DMS53 treated with DMSO at 0.1 percent for 48 hours (cell line): ENCODE data around the gene TRHDE.

ENCODE experiments used
- DNase-seq: peaks from one replicate; lab custom pipeline; 2025; ENCODE audit not compliant: unreplicated experiment; lab: John Stamatoyannopoulos, UW

TRHDE gene

GRCh38 chr12:72307229-72307628 is 35.1 kb downstream of the TRHDE start:
- DNase-seq, result no peak

GRCh38 chr12:72311946-72312345 is 39.8 kb downstream of the TRHDE start:
- no peak for DNase-seq

GRCh38 chr12:72313806-72314205 is 41.6 kb downstream of the TRHDE start:
- no peak for DNase-seq

- no peak for DNase-seq
Observed at GRCh38 chr12:72315858-72316257, 43.7 kb downstream of the TRHDE start.

GRCh38 chr12:72318341-72318740 is 46.2 kb downstream of the TRHDE start:
- no peak for DNase-seq

GRCh38 chr12:72323881-72324280 is 51.7 kb downstream of the TRHDE start:
- no peak for DNase-seq

- DNase-seq, result no peak
Observed at GRCh38 chr12:72330301-72330700, 58.1 kb downstream of the TRHDE start.

GRCh38 chr12:72330784-72331183 is 58.6 kb downstream of the TRHDE start:
- DNase-seq, result no peak

- no peak for DNase-seq
Observed at GRCh38 chr12:72337382-72337781, 65.2 kb downstream of the TRHDE start.

- no peak for DNase-seq
Observed at GRCh38 chr12:72337946-72338345, 65.8 kb downstream of the TRHDE start.

- peak; percentile 68 for DNase-seq
Observed at GRCh38 chr12:72338437-72338836, 66.3 kb downstream of the TRHDE start.

GRCh38 chr12:72346363-72346944 is 74.3 kb downstream of the TRHDE start:
- DNase-seq, result peak; percentile 86

GRCh38 chr12:72349491-72349890 is 77.3 kb downstream of the TRHDE start:
- DNase-seq, result no peak

GRCh38 chr12:72359416-72359815 is 87.2 kb downstream of the TRHDE start:
- no peak for DNase-seq

GRCh38 chr12:72365151-72365550 is 93.0 kb downstream of the TRHDE start:
- no peak for DNase-seq

GRCh38 chr12:72366255-72366654 is 94.1 kb downstream of the TRHDE start:
- DNase-seq, result no peak

GRCh38 chr12:72368298-72368697 is 96.1 kb downstream of the TRHDE start:
- peak; percentile 43 for DNase-seq

- peak; percentile 78 for DNase-seq
Observed at GRCh38 chr12:72368719-72369422, 96.7 kb downstream of the TRHDE start.

- DNase-seq, result no peak
Observed at GRCh38 chr12:72369423-72369959, 97.3 kb downstream of the TRHDE start.

- no peak for DNase-seq
Observed at GRCh38 chr12:72380441-72380840, 108.3 kb downstream of the TRHDE start.

- DNase-seq, result no peak
Observed at GRCh38 chr12:72388322-72388721, 116.2 kb downstream of the TRHDE start.

GRCh38 chr12:72390146-72390545 is 118.0 kb downstream of the TRHDE start:
- no peak for DNase-seq

- no peak for DNase-seq
Observed at GRCh38 chr12:72406111-72406510, 133.9 kb downstream of the TRHDE start.
